CD4-positive, alpha-beta T cell (primary cell): ENCODE data around the gene MAPKAP1. TPM values are rescaled to one million over a fixed set of nuclear protein-coding genes. Genes with fewer than 3 reads are reported as not detected.

Experiments used
- ATAC-seq: fragments of 200-7000 bp; cut with Tn5 transposase; one replicate; pipeline ENCODE4 v1.10.0; 2022; ENCODE audit warnings: mild to moderate bottlenecking; ENCODE audit not compliant: poor library complexity
- CTCF ChIA-PET: fragments of 350-600 bp; sonication (Branson Sonifier 250); formaldehyde crosslinking; loops from one replicate; lab custom pipeline; 2021; ENCODE audit warnings: antibody characterized with exemption, inconsistent platforms; lab: Charles Lee
- POLR2A ChIA-PET: fragments of 350-600 bp; sonication (Branson Sonifier 250); formaldehyde crosslinking; loops from one replicate; lab custom pipeline; 2021; ENCODE audit warnings: antibody characterized with exemption, inconsistent platforms; lab: Charles Lee
- DNase-seq, 14 experiments: peaks; one replicate each; pipeline ENCODE4 v3.0.0-alpha.2; 2013 to 2020; ENCODE audit warnings: mixed read lengths in 2 of 14
- H3K27ac ChIP-seq, 2 donors: one replicate each; pipeline versions ENCODE4 v1.5.1 to v1.7.0; 2013; ENCODE audit warnings: low read length in 2 of 2, low read depth in 1 of 2, mild to moderate bottlenecking in 1 of 2
- H3K27me3 ChIP-seq, 2 experiments: 1 replicate in 1 of 2; 2 replicates in 1 of 2; pipeline versions ENCODE4 v1.6.1 to v1.7.0; 2013; ENCODE audit warnings: low read length in 2 of 2, control low read depth in 1 of 2, mild to moderate bottlenecking in 1 of 2, moderate library complexity in 1 of 2; ENCODE audit not compliant: insufficient read depth in 2 of 2, control insufficient read depth in 1 of 2
- H3K36me3 ChIP-seq: one replicate; pipeline ENCODE4 v1.6.1; 2013; ENCODE audit warnings: low read length, control low read depth; ENCODE audit not compliant: insufficient read depth
- H3K4me1 ChIP-seq: one replicate; pipeline ENCODE4 v1.6.1; 2013; ENCODE audit warnings: low read length, control low read depth; ENCODE audit not compliant: insufficient read depth
- H3K4me3 ChIP-seq: one replicate; pipeline ENCODE4 v1.5.1; 2013; ENCODE audit warnings: mild to moderate bottlenecking, low read length, moderate library complexity
- H3K9me3 ChIP-seq, 2 experiments: 1 replicate in 1 of 2; 2 replicates in 1 of 2; pipeline versions ENCODE4 v1.6.1 to v1.7.0; 2013; ENCODE audit warnings: low read length in 2 of 2, mild to moderate bottlenecking in 2 of 2, control low read depth in 1 of 2, moderate library complexity in 1 of 2; ENCODE audit not compliant: control insufficient read depth in 1 of 2, insufficient read depth in 1 of 2
- H3K27ac Mint-ChIP-seq: one replicate; pipeline ENCODE4 v1.8.0; 2020; ENCODE audit warnings: mixed read lengths
- H3K27me3 Mint-ChIP-seq: one replicate; pipeline ENCODE4 v1.8.0; 2021; ENCODE audit warnings: mixed read lengths
- H3K36me3 Mint-ChIP-seq: one replicate; pipeline ENCODE4 v1.8.0; 2021; ENCODE audit warnings: low read depth, mixed read lengths
- H3K4me1 Mint-ChIP-seq: one replicate; pipeline ENCODE4 v1.8.0; 2021; ENCODE audit warnings: low read depth, mixed read lengths
- H3K4me3 Mint-ChIP-seq: one replicate; pipeline ENCODE4 v1.8.0; 2020; ENCODE audit warnings: mild to moderate bottlenecking, mixed read lengths
- H3K9me3 Mint-ChIP-seq: one replicate; pipeline ENCODE4 v1.8.0; 2020; ENCODE audit warnings: mixed read lengths
- intact Hi-C, 2 experiments: fragments of 100-400 bp; cut with DNase I in 1 of 2; cut with micrococcal nuclease in 1 of 2; formaldehyde crosslinking; loops; one replicate each; pipeline versions ENCODE4 v1.15.1 to v1.9.0; 2023 to 2025; cut with DNase I, micrococcal nuclease
- total RNA-seq, 174 experiments: library from RNA in 2 of 174; stranded (reverse) in 2 of 174; gene quantifications; one replicate each; pipeline ENCODE4 v1.2.3 and lab custom pipeline; 2021 to 2026
- TF ChIP-seq, protein P1 (sequence below): fragments of 200-600 bp; IDR thresholded peaks from one replicate; pipeline ENCODE4 v1.8.0; 2022; ENCODE audit warnings: antibody characterized with exemption, mild to moderate bottlenecking

Gene MAPKAP1
- total RNA-seq, 2 experiments from 2014 or later: 40.3 to 44.9 TPM

DNA sequence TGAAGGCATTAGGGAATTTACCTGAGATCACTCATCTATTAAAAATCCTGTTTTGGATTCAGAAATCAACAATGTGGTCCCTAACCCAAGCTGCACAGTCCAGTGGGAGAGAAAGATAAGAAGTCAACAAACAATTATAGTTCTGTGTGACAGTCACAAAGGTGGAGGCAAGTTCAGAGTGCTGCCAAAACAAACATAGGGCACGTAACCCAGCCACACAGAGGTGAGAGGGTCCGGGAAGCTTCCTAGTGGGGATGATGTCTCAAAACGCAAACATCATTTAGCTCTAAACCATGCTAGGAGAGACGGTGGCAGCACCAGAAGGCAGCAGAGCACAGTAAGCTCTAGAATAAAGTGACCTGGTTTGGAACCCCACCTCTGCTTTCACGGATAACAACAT lies 158.9 kb downstream of the MAPKAP1 start:
- Mint-ChIP-seq H3K9me3 (no peaks in the 10 kb centered on the region), H3K27me3 (no peaks in the 10 kb centered on the region), H3K4me1 (no peaks in the 10 kb centered on the region), H3K36me3 (peaks cover 20% of the 10 kb centered on the region), H3K4me3 (no peak overlapping the region), H3K27ac (no peak overlapping the region)
- Histone ChIP-seq H3K4me1 (no peaks in the 10 kb centered on the region), H3K27ac (no peak overlapping the region), H3K4me3 (no peak overlapping the region), H3K9me3 (no peaks in the 10 kb centered on the region), H3K27me3 (no peaks in the 10 kb centered on the region), H3K36me3 (peaks cover 15% of the 10 kb centered on the region)
- intact Hi-C loops: no loop called here
- DNase-seq (no peak), ATAC-seq (no peak)
- CTCF ChIA-PET: no interaction called here
- POLR2A ChIA-PET: no interaction called here
- TF ChIP-seq, protein P1, sequence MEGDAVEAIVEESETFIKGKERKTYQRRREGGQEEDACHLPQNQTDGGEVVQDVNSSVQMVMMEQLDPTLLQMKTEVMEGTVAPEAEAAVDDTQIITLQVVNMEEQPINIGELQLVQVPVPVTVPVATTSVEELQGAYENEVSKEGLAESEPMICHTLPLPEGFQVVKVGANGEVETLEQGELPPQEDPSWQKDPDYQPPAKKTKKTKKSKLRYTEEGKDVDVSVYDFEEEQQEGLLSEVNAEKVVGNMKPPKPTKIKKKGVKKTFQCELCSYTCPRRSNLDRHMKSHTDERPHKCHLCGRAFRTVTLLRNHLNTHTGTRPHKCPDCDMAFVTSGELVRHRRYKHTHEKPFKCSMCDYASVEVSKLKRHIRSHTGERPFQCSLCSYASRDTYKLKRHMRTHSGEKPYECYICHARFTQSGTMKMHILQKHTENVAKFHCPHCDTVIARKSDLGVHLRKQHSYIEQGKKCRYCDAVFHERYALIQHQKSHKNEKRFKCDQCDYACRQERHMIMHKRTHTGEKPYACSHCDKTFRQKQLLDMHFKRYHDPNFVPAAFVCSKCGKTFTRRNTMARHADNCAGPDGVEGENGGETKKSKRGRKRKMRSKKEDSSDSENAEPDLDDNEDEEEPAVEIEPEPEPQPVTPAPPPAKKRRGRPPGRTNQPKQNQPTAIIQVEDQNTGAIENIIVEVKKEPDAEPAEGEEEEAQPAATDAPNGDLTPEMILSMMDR: no peak

DNA sequence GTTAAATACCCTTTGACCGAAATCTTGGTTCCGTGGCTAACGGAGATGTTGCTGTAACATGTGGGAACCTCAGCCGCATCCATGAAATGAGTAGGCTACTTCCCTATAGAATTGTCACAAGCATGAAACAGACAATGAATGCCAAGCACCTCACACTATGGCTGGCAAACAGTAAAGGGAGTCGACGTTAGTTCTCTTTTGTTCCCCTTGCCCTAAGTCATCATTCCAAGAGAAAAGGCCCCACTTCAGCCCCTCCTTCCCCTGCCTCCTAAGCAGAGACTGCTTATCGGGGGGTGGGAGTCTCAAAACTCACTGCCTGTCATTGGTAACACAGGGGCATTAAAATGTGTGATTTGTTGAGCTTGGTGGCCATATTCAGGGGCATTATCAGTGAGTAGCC lies 159.6 kb downstream of the MAPKAP1 start:
- ChIA-PET CTCF (no interaction called here), POLR2A (no interaction called here)
- Histone ChIP-seq H3K27ac (no peak overlapping the region), H3K4me3 (no peak overlapping the region), H3K27me3 (no peaks in the 10 kb centered on the region), H3K9me3 (no peaks in the 10 kb centered on the region), H3K4me1 (no peaks in the 10 kb centered on the region), H3K36me3 (peaks cover 15% of the 10 kb centered on the region)
- no peak for DNase-seq
- Mint-ChIP-seq H3K36me3 (peaks cover 27% of the 10 kb centered on the region), H3K27ac (no peak overlapping the region), H3K9me3 (no peaks in the 10 kb centered on the region), H3K4me1 (no peaks in the 10 kb centered on the region), H3K27me3 (no peaks in the 10 kb centered on the region), H3K4me3 (no peak overlapping the region)
- ATAC-seq: no peak
- intact Hi-C loops: no loop called here
- TF ChIP-seq, protein P1: no peak

DNA sequence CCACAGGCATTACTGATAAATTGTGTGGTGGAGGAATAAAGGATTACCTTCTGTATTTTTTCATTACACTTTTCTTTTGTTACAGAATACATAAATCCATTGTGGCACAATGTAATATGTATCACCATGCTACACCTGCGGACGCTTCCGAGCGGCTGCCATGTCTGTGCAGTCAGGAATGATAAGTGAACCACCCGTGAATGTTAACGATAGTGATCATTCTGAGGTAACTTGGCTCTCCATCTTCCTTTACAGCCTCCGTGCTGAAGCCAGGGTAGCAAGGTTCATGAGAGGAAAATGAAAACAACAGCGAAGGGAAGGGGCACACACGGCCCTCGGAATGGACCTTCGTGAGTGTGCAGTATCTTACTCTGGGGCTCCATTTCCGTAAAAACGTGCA lies 161.2 kb downstream of the MAPKAP1 start:
- no peak overlapping the region for H3K27ac Mint-ChIP-seq
- Histone ChIP-seq H3K9me3 (no peaks in the 10 kb centered on the region), H3K4me1 (no peaks in the 10 kb centered on the region), H3K36me3 (peaks cover 20% of the 10 kb centered on the region), H3K27ac (no peak overlapping the region), H3K27me3 (no peaks in the 10 kb centered on the region), H3K4me3 (no peak overlapping the region)
- TF ChIP-seq, protein P1: no peak
- no peaks in the 10 kb centered on the region for H3K9me3 Mint-ChIP-seq
- ATAC-seq (no peak), DNase-seq (no peak)
- CTCF ChIA-PET: no interaction called here
- POLR2A ChIA-PET: no interaction called here
- H3K4me1 Mint-ChIP-seq: no peaks in the 10 kb centered on the region
- H3K4me3 Mint-ChIP-seq: no peak overlapping the region
- H3K27me3 Mint-ChIP-seq: no peaks in the 10 kb centered on the region
- intact Hi-C loops: no loop called here
- peaks cover 43% of the 10 kb centered on the region for H3K36me3 Mint-ChIP-seq
